ENCODE data around the gene IER3IP1. TPM values are rescaled to one million over a fixed set of nuclear protein-coding genes. Genes with fewer than 3 reads are reported as not detected.

Gene IER3IP1
- total RNA-seq, 4 donors from 2014 or later = 11.3 to 18.6 (median 12.7) TPM

DNA sequence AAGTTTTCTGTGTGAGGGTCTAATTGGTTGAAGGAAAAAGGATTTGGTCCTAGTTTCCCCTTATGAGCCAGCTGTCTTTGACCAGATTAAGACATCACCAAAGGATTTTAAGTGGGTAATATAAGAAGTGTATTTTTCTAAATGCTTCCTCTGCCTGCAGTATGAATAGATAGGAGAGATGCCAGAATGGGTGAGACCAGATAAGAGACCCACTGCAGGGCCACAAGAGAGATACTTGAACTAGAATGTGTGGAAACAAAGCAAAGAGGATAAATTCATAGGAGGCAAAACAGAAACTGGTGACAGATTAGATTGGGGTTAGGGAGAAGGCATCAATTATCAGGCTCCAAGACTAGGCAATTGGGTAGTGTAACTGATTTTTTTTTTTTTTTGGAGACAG lies 24.7 kb downstream of the IER3IP1 start:
- TF ChIP-seq, protein P1, sequence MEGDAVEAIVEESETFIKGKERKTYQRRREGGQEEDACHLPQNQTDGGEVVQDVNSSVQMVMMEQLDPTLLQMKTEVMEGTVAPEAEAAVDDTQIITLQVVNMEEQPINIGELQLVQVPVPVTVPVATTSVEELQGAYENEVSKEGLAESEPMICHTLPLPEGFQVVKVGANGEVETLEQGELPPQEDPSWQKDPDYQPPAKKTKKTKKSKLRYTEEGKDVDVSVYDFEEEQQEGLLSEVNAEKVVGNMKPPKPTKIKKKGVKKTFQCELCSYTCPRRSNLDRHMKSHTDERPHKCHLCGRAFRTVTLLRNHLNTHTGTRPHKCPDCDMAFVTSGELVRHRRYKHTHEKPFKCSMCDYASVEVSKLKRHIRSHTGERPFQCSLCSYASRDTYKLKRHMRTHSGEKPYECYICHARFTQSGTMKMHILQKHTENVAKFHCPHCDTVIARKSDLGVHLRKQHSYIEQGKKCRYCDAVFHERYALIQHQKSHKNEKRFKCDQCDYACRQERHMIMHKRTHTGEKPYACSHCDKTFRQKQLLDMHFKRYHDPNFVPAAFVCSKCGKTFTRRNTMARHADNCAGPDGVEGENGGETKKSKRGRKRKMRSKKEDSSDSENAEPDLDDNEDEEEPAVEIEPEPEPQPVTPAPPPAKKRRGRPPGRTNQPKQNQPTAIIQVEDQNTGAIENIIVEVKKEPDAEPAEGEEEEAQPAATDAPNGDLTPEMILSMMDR (IDR thresholded peaks at IDR 0.05) = no peak
- ATAC-seq (ENCODE audit: low FRiP score) (no peak), DNase-seq (ENCODE audit: low spot score) (no peak)

DNA sequence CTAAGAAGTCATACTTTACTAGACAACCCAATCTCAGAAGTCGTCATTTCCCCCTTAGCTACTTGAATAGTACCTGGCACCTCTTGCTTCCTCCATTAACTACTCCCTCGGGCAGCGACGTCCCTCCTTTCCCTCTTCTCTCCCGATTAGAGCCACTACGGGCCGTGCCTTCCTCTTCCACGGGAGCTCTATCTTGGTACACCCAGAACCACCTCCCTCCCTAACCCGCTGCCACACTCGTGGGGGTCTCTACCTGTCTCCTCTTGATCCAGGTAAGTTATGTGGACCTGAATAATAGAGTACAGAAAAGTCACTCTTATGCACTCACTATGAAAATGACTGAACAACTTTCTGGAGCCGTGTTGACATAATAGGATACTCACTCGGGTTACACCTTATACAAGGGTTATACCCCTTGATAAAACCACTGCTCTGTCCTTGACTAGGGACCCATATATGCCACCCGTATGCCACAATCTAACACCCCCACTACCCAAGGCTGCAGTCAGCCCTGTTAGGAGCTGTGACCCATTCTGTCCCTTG lies 25.3 kb downstream of the IER3IP1 start:
- ATAC-seq (ENCODE audit: low FRiP score) (peak; percentile 15), DNase-seq (ENCODE audit: low spot score) (no peak)
- TF ChIP-seq, protein P1 (IDR thresholded peaks at IDR 0.05) = no peak

DNA sequence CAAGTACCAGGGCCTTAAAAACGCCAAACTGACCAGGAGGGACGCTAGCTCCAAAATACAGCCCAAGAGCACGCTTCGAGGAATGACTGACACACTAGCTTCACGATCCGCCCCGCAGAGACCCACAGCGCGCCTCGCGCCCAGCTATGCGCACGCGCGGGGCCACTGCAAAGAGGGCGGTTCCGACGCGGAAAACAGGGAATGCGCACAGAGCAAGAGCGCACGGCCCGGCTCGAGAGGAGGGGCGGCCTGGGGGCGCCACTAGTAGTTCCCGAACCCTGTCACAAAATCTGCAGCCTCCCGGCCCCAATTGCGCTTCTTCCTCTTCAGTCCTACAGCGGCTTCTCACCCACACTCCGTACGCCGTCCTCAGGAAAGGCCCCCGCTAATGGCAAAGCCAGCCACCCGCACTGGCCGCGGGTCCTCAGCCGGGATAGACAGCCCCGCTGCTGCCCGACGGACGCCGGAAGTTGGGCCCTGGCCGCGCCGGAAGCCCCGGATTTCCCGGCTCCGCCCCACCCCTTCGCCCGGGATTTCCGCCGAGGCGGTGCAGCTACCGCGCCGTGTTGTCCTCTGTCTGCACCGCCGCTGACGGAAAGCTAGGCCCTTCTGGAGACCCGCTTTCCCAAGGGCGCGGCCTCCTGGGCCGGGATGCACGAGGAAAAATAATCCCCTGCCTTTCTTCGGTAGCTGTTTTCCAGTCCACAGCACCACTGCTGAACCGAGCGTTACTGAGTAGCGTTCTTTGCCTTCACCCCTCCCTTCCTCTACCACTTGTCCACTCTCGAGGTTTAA lies 25.9 kb downstream of the IER3IP1 start, which contains the start of gene HDHD2:
Gene HDHD2, minus strand, starts transcription at position 472 of the 795 bp plus-strand sequence. CDS start 14,061 bp downstream, outside the sequence.
- ATAC-seq (ENCODE audit: low FRiP score) (peak; percentile 97), DNase-seq (ENCODE audit: low spot score) (peak; percentile 49)
- TF ChIP-seq, protein P1 (IDR thresholded peaks at IDR 0.05) = no peak

DNA sequence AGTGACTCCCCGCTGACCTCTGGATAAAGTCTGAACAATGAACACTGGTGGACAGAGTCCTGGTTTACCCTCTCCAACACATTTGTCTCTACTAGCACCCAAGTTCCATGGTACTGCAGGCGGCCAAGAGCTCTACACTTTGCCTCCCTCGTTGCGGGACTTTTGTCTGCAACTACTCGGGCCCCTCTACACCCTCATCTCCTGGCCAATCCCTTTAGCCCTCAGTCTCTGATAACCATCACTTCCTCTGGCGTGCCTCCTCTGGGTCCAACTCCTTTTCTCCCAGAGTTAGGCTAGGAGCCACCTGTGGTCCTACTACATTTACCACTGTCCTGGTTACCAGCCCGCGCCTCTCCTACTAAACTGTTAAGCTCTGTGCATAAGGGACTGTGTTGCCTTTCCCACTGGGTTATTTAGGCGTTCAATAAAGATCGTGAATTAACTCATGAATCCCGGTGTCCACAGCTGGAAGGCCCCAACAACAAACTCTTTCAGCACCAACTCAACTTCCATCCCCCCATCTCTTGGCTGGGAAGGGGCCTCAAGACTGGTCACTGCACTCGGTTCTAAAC lies 26.6 kb downstream of the IER3IP1 start:
- ATAC-seq (ENCODE audit: low FRiP score) (no peak), DNase-seq (ENCODE audit: low spot score) (no peak)
- TF ChIP-seq, protein P1 (IDR thresholded peaks at IDR 0.05) = no peak

DNA sequence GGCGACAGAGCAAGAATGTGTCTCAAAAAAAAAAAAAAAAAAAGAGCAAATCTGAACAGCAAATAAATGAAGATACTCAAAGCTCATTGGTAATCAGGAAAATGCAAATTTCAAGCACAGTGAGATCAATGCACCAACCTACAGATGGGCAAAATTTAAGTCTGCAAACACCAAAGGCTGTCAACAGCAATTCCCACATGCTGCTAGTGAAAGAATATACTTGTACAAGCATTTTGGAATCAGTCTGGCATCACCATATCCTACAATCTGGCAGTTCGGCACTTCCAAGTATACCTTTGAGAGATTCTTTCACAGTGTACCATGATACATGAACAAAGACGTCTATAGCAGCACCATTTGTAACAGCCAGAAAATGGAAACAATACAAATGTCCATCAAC lies 30.0 kb downstream of the IER3IP1 start:
- TF ChIP-seq, protein P1 (IDR thresholded peaks at IDR 0.05) = no peak
- DNase-seq (ENCODE audit: low spot score) = no peak
- no peak for ATAC-seq (ENCODE audit: low FRiP score)

DNA sequence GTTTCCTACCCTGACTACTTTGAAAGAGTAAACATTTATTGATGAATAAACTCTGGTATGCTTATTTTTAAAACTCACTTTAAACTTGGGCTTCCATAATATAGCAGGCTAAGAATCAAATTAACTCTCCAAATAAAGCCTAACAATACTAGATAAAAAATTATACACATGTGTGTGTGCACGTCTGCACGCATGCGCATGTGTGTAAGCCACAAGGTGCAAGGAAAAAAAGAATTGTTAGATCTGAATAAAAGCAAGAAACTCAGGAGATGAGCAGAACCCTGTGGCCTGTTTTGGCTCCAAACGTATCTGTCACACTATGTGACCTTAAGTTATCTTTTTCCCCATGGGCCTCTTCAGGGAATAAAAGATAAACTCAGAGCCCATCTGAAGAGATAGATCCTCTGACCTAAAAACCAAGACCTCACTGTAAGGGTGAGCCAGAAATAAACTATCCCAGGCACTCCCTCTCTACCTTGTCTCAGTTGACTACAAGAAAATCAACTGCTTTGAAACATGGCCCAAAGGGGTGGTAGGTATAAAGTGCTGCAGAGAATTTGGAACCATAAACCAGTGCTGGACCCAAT lies 32.2 kb downstream of the IER3IP1 start:
- ATAC-seq (ENCODE audit: low FRiP score) (no peak), DNase-seq (ENCODE audit: low spot score) (no peak)
- TF ChIP-seq, protein P1 (IDR thresholded peaks at IDR 0.05) = no peak
